Vagina (tissue), 2 donors: ENCODE measurements around the gene TRAPPC4.

Experiments used
- CTCF ChIP-seq, 3 experiments: fragments of 450-650 bp in 2 of 3; fragments of 200-600 bp in 1 of 3; sonication (generic) in 1 of 3; IDR thresholded peaks; one replicate each; pipeline ENCODE4 v1.5.1; 2017 to 2019; ENCODE audit warnings: antibody characterized with exemption in 3 of 3, mild to moderate bottlenecking in 2 of 3, moderate library complexity in 2 of 3
- POLR2AphosphoS5 ChIP-seq, 2 donors: sonication (generic); formaldehyde crosslinking; IDR thresholded peaks; one replicate each; pipeline ENCODE4 v1.9.0; 2017; ENCODE audit warnings: antibody characterized with exemption in 2 of 2, mild to moderate bottlenecking in 2 of 2, low read depth in 1 of 2; ENCODE audit not compliant: insufficient read depth in 1 of 2

GRCh38 chr11:119028346-119029068 lies 9.9 kb downstream of the TRAPPC4 start:
- TF ChIP-seq CTCF (IDR thresholded peaks at IDR 0.05) (no peak), POLR2AphosphoS5 (IDR thresholded peaks at IDR 0.05; ENCODE audit: insufficient read depth in 1 of 2, low read depth in 1 of 2) (no peak)
